HepG2 (cell line): ENCODE data around the gene IL32. TPM values are rescaled to one million over a fixed set of nuclear protein-coding genes. Genes with fewer than 3 reads are reported as not detected.
A peak's percentile ranks its signal among the peaks of the same experiment; 100 is the strongest.

Experiments
- ATF4 ChIP-seq, 2 experiments: fragments of 450-650 bp in 1 of 2; sonication (generic) in 1 of 2; formaldehyde crosslinking; IDR thresholded peaks; 2 replicates each; pipeline versions ENCODE4 v1.5.0 to v1.8.0; 2020 to 2022; ENCODE audit warnings: mild to moderate bottlenecking in 1 of 2, missing genetic modification reagents in 1 of 2
- CEBPB ChIP-seq: IDR thresholded peaks from 2 replicates; pipeline ENCODE4 v1.6.1; 2011; ENCODE audit warnings: low read depth, low read length, improper control_type of control experiment, borderline replicate concordance
- DZIP1 ChIP-seq: sonication (generic); formaldehyde crosslinking; IDR thresholded peaks from 2 replicates; pipeline ENCODE4 v1.5.0; 2020; ENCODE audit warnings: mild to moderate bottlenecking, missing genetic modification reagents
- GABPA ChIP-seq, 2 experiments: IDR thresholded peaks; 2 replicates each; pipeline ENCODE4 v1.6.1; 2011 to 2016; ENCODE audit warnings: low read depth in 2 of 2, low read length in 1 of 2, missing biosample characterization in 1 of 2, missing genetic modification characterization in 1 of 2
- GTF2F1 ChIP-seq: fragments of 150-350 bp; IDR thresholded peaks from 2 replicates; pipeline ENCODE4 v1.6.1; 2014; ENCODE audit warnings: low read length
- HINFP ChIP-seq: sonication (generic); formaldehyde crosslinking; IDR thresholded peaks from 2 replicates; pipeline ENCODE4 v1.4.0; 2020; ENCODE audit warnings: low read depth, mild to moderate bottlenecking, missing genetic modification reagents
- HNF1B ChIP-seq: sonication (generic); formaldehyde crosslinking; IDR thresholded peaks from 2 replicates; pipeline ENCODE4 v1.5.1; 2020; ENCODE audit warnings: mild to moderate bottlenecking, moderate library complexity, missing genetic modification reagents
- KDM5B ChIP-seq: sonication (generic); formaldehyde crosslinking; IDR thresholded peaks from 2 replicates; pipeline ENCODE4 v1.4.0; 2020; ENCODE audit warnings: missing genetic modification reagents, mild to moderate bottlenecking, borderline replicate concordance
- LBX2 ChIP-seq: sonication (generic); formaldehyde crosslinking; IDR thresholded peaks from 2 replicates; pipeline ENCODE4 v1.5.0; 2020; ENCODE audit warnings: missing genetic modification reagents, mild to moderate bottlenecking, borderline replicate concordance
- MEF2D ChIP-seq: sonication (generic); formaldehyde crosslinking; IDR thresholded peaks from 2 replicates; pipeline ENCODE4 v1.5.1; 2020; ENCODE audit warnings: mild to moderate bottlenecking, missing genetic modification reagents
- NFKBIZ ChIP-seq: IDR thresholded peaks from 2 replicates; pipeline ENCODE4 v1.6.1; 2018; ENCODE audit warnings: missing genetic modification reagents, missing compliant biosample characterization
- PITX1 ChIP-seq: sonication (generic); formaldehyde crosslinking; IDR thresholded peaks from 2 replicates; pipeline ENCODE4 v1.5.1; 2020; ENCODE audit warnings: mild to moderate bottlenecking, missing genetic modification reagents
- RXRB ChIP-seq: IDR thresholded peaks from 2 replicates; pipeline ENCODE4 v1.6.1; 2016; ENCODE audit warnings: borderline replicate concordance, missing genetic modification reagents, missing compliant biosample characterization
- SIX4 ChIP-seq: sonication (generic); formaldehyde crosslinking; IDR thresholded peaks from 2 replicates; pipeline ENCODE4 v1.4.0; 2020; ENCODE audit warnings: missing genetic modification reagents
- SMAD3 ChIP-seq: sonication (generic); formaldehyde crosslinking; IDR thresholded peaks from 2 replicates; pipeline ENCODE4 v1.4.0; 2020; ENCODE audit warnings: missing genetic modification reagents
- ZNF225 ChIP-seq: sonication (generic); formaldehyde crosslinking; IDR thresholded peaks from 2 replicates; pipeline ENCODE4 v1.4.0; 2020; ENCODE audit warnings: mild to moderate bottlenecking, missing genetic modification reagents
- ZNF260 ChIP-seq: sonication (generic); formaldehyde crosslinking; IDR thresholded peaks from 2 replicates; pipeline ENCODE4 v1.4.0; 2020; ENCODE audit warnings: missing genetic modification reagents, low read depth, mild to moderate bottlenecking, borderline replicate concordance
- ZNF354B ChIP-seq: sonication (generic); formaldehyde crosslinking; IDR thresholded peaks from 2 replicates; pipeline ENCODE4 v1.8.0; 2022; ENCODE audit warnings: mild to moderate bottlenecking, missing genetic modification reagents
- ZNF562 ChIP-seq: sonication (generic); formaldehyde crosslinking; IDR thresholded peaks from 2 replicates; pipeline ENCODE4 v1.8.0; 2022; ENCODE audit warnings: missing genetic modification reagents, borderline replicate concordance
- ZNF597 ChIP-seq: sonication (generic); formaldehyde crosslinking; IDR thresholded peaks from 2 replicates; pipeline ENCODE4 v1.5.0; 2020; ENCODE audit warnings: missing genetic modification reagents
- ZNF776 ChIP-seq: sonication (generic); formaldehyde crosslinking; IDR thresholded peaks from 2 replicates; pipeline ENCODE4 v1.4.0; 2020; ENCODE audit warnings: mild to moderate bottlenecking, missing genetic modification reagents
- polyA plus RNA-seq, 8 experiments: library from polyadenylated mRNA; depleted of rRNA in 3 of 8; stranded (reverse) in 7 of 8; unstranded in 1 of 8; fragments of >200 nt; fragmentation: Illumina TruSeq in 4 of 8; extraction: Trizol in 4 of 8; gene quantifications; 2 replicates each; pipeline versions ENCODE4 v1.2.1 to v1.2.3, GENCODE V29; 2011 to 2016; ENCODE audit warnings: low read depth in 4 of 8, missing spikeins in 1 of 8, mixed read lengths in 1 of 8; ENCODE audit not compliant: insufficient read depth in 1 of 8
- total RNA-seq, 5 experiments: library from RNA; depleted of rRNA; stranded (reverse); fragments of >200 nt; fragmentation: Illumina TruSeq; extraction: Trizol; gene quantifications; 2 replicates each; pipeline ENCODE4 v1.2.3, GENCODE V29; 2016; ENCODE audit warnings: low read depth in 1 of 5

IL32 gene
- total and polyA plus RNA-seq, 2 of the 13 experiments (the other 11 are each of a cell fraction or from before 2014, with no cell fraction given): 115 to 165 TPM

GRCh38 chr16:3101018-3101840 is 35.8 kb downstream of the IL32 start (continued):
- TF ChIP-seq HINFP: 0 out of 2 replicates have a peak, but pooled peaks have one; percentile 43
- TF ChIP-seq ATF4 (CRISPR knock-in tag; IDR thresholded peaks at IDR 0.05): no peak
- peak; percentile 35; the same call in 1 of the 2 replicates for TF ChIP-seq ZNF225 (CRISPR knock-in tag)
- TF ChIP-seq ZNF776: no peak
- no peak for TF ChIP-seq ZNF562 (CRISPR knock-in tag)
- no peak for TF ChIP-seq DZIP1 (CRISPR knock-in tag)
- TF ChIP-seq ZNF260 (CRISPR knock-in tag): no peak
- no peak for TF ChIP-seq GTF2F1
- TF ChIP-seq ZNF597: no peak
- no peak for TF ChIP-seq MEF2D (CRISPR knock-in tag)
- no peak for TF ChIP-seq SIX4 (CRISPR knock-in tag)
- no peak for TF ChIP-seq KDM5B (CRISPR knock-in tag)
- no peak for TF ChIP-seq ZNF354B
- TF ChIP-seq HNF1B: no peak
- TF ChIP-seq LBX2 (CRISPR knock-in tag): no peak
- no peak for TF ChIP-seq CEBPB
- no peak for TF ChIP-seq NFKBIZ (CRISPR knock-in tag)
- no peak for TF ChIP-seq PITX1 (CRISPR knock-in tag)
- no peak for TF ChIP-seq GABPA (IDR thresholded peaks at IDR 0.05; ENCODE audit: low read depth, low read length)
- TF ChIP-seq GABPA (CRISPR knock-in tag; IDR thresholded peaks at IDR 0.05; ENCODE audit: low read depth): peak; percentile 9; the same call in 1 of the 2 replicates
- TF ChIP-seq SMAD3 (CRISPR knock-in tag): no peak
- 0 out of 2 replicates have a peak, but pooled peaks have one; percentile 7 for TF ChIP-seq RXRB (CRISPR knock-in tag)
